ENCODE data around the gene ST7. TPM values are rescaled to one million over a fixed set of nuclear protein-coding genes. Genes with fewer than 3 reads are reported as not detected.

ST7 gene
- total and polyA plus RNA-seq, 2 of the 8 experiments (the other 6 are each of a cell fraction or from before 2014, with no cell fraction given): 16.3 to 18.0 TPM

- ChIA-PET CTCF (ENCODE audit: partially characterized antibody) (interaction anchor here (1.3 to 5.1 kb wide), 4 partner anchors 24 to 116 kb away, joined by 4 to 32 read pairs (median 20); no protein-coding TSS in a partner anchor), POLR2A (ENCODE audit: partially characterized antibody) (interaction anchor here (1.1 kb wide), 1 partner anchor 54 kb away, joined by 3 read pairs; no protein-coding TSS in a partner anchor)
- H3K23ac ChIP-seq (ENCODE audit: insufficient read length): no peak overlapping the region
- no peak overlapping the region for H3K4me2 ChIP-seq (ENCODE audit: insufficient read depth in 1 of 2, low read depth in 2 of 2, low read length in 2 of 2)
- H2BK120ac ChIP-seq (replicated peaks; ENCODE audit: low read depth, low read length): no peak overlapping the region
- H3K9ac ChIP-seq (replicated peaks in 1 of 4; ENCODE audit: extremely low read depth in 1 of 4, low read depth in 3 of 4, low read length in 3 of 4): no peak overlapping the region
- H2AFZ ChIP-seq (ENCODE audit: low read length): no peak overlapping the region
- H3K4ac ChIP-seq (replicated peaks; ENCODE audit: insufficient read length, low read depth, low read length): no peak overlapping the region
- H4K8ac ChIP-seq (ENCODE audit: extremely low read depth, insufficient read depth, low read length): no peak overlapping the region
- 0 out of 4 replicates have a peak, but pooled peaks cover 0 to 4% of the 10 kb centered on the region in 2 experiments for H3K79me2 ChIP-seq (ENCODE audit: control insufficient read depth in 1 of 2, insufficient read depth in 2 of 2, low read length in 2 of 2)
- H3K56ac ChIP-seq (replicated peaks; ENCODE audit: insufficient read length, low read depth, low read length): no peak overlapping the region
- H4K91ac ChIP-seq (replicated peaks; ENCODE audit: insufficient read length, low read length): no peak overlapping the region
- no peaks in the 10 kb centered on the region for H3K4me1 ChIP-seq (replicated peaks in 1 of 4; ENCODE audit: control insufficient read depth in 3 of 4, insufficient read depth in 4 of 4, low read length in 3 of 4)
- H2BK15ac ChIP-seq (ENCODE audit: low read length): no peak overlapping the region
- H2BK20ac ChIP-seq (ENCODE audit: low read length): no peak overlapping the region
- H3K36me3 ChIP-seq (ENCODE audit: control insufficient read depth in 2 of 4, insufficient read depth in 4 of 4, low read length in 3 of 4): no peaks in the 10 kb centered on the region
- H2BK12ac ChIP-seq (ENCODE audit: low read depth, low read length): no peak overlapping the region
- no peak overlapping the region for H2AK5ac ChIP-seq (ENCODE audit: low read depth, low read length)
- no peak overlapping the region for H3K18ac ChIP-seq (ENCODE audit: extremely low read depth, low read length)
- no peaks in the 10 kb centered on the region for H3K79me1 ChIP-seq (ENCODE audit: low read depth, low read length)
- H3K27ac ChIP-seq (ENCODE audit: low read depth, low read length): no peak overlapping the region
- TF ChIP-seq, protein P1, sequence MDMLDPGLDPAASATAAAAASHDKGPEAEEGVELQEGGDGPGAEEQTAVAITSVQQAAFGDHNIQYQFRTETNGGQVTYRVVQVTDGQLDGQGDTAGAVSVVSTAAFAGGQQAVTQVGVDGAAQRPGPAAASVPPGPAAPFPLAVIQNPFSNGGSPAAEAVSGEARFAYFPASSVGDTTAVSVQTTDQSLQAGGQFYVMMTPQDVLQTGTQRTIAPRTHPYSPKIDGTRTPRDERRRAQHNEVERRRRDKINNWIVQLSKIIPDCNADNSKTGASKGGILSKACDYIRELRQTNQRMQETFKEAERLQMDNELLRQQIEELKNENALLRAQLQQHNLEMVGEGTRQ (IDR thresholded peaks at IDR 0.05; ENCODE audit: low read length): no peak
- TF ChIP-seq KDM5A (IDR thresholded peaks at IDR 0.05; ENCODE audit: low read length) (no peak), TCF12 (IDR thresholded peaks at IDR 0.05; ENCODE audit: low read depth, low read length) (no peak), EGR1 (IDR thresholded peaks at IDR 0.05; ENCODE audit: borderline replicate concordance, low read depth, low read length) (no peak), ZNF274 (IDR thresholded peaks at IDR 0.05; ENCODE audit: borderline replicate concordance, extremely low read depth, low read length) (no peak), TBP (IDR thresholded peaks at IDR 0.05; ENCODE audit: low read depth, low read length) (no peak), GTF2F1 (IDR thresholded peaks at IDR 0.05; ENCODE audit: borderline replicate concordance, low read depth, low read length) (no peak), CEBPB (IDR thresholded peaks at IDR 0.05; ENCODE audit: low read depth, low read length) (no peak), BRCA1 (IDR thresholded peaks at IDR 0.05; ENCODE audit: low read depth, low read length) (no peak), KDM1A (IDR thresholded peaks at IDR 0.05; ENCODE audit: borderline replicate concordance, low read length) (no peak), POLR2A (IDR thresholded peaks at IDR 0.05; ENCODE audit: control extremely low read depth in 1 of 2, low read depth in 2 of 2, low read length in 2 of 2) (no peak), SAP30 (IDR thresholded peaks at IDR 0.05; ENCODE audit: insufficient read depth, insufficient replicate concordance, low read length) (no peak), SUZ12 (IDR thresholded peaks at IDR 0.05; ENCODE audit: low read length) (no peak)
- H3K23me2 ChIP-seq (ENCODE audit: low read depth, low read length): no peaks in the 10 kb centered on the region
- H3K27me3 ChIP-seq (replicated peaks in 1 of 4; ENCODE audit: control insufficient read depth in 3 of 4, extremely low read depth in 1 of 4, insufficient read depth in 3 of 4, low read length in 3 of 4): no peaks in the 10 kb centered on the region
- H2BK5ac ChIP-seq (ENCODE audit: low read depth, low read length): no peak overlapping the region
- H3K14ac ChIP-seq (ENCODE audit: insufficient read length): no peak overlapping the region
- H3K4me3 ChIP-seq (ENCODE audit: extremely low read depth in 1 of 4, insufficient read depth in 2 of 4, low read depth in 3 of 4, low read length in 4 of 4): no peak overlapping the region
- no peak overlapping the region for H4K5ac ChIP-seq (ENCODE audit: insufficient read length, low read depth, low read length)
- H3K9me3 ChIP-seq (ENCODE audit: insufficient read depth in 2 of 2, low read depth in 1 of 2, low read length in 1 of 2): no peaks in the 10 kb centered on the region
- FAIRE-seq (no peak), DNase-seq (ENCODE audit: low read depth in 1 of 2, low spot score in 2 of 2) (no peak)
- no peaks in the 10 kb centered on the region for H4K20me1 ChIP-seq (replicated peaks in 1 of 2; ENCODE audit: control insufficient read depth in 1 of 2, insufficient read depth in 2 of 2, low read length in 2 of 2)
- WGBS, 2 experiments (ENCODE audit: extremely low coverage in 1 of 2, insufficient coverage in 1 of 2, insufficient read length in 1 of 2, insufficient replicate concordance in 2 of 2, low coverage in 1 of 2, low lambda C conversion rate in 2 of 2, missing lambda C conversion rate in 1 of 2): 89 to 100% methylated on average over 1 to 6 of the region's 6 CpGs
These were observed 57.3 kb downstream of the ST7 start for GRCh38 chr7:117010375-117011133.

Measured in H1 (cell line).